ENCODE measurements around the gene NFU1. TPM values are rescaled to one million over a fixed set of nuclear protein-coding genes. Genes with fewer than 3 reads are reported as not detected.

NFU1 gene
- total and polyA plus RNA-seq, 2 experiments from 2014 or later: 38.5 to 74.3 TPM

DNA sequence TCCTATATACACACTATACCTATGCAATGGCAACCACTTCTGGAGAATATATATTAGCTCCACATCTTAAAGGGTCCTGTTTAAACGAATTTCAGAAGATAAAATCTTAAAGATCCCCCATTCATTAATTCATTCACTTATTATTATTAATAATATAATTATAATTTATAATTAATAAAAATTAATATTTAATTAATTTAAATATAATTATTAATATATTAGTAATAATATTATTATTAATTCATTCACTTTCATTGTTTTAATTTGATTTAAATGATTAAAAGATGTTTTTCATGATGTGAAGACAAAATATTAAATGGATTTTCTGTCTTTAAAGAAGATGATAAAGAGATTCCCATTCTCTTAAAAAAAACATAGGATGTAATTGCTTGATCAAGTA is 21.1 kb downstream of the NFU1 start:
- 92 to 97% methylated on average over 1 of the region's 1 CpG for WGBS, 2 experiments (ENCODE audit: low coverage in 1 of 2, low lambda C conversion rate in 2 of 2, missing lambda C conversion rate in 2 of 2)

DNA sequence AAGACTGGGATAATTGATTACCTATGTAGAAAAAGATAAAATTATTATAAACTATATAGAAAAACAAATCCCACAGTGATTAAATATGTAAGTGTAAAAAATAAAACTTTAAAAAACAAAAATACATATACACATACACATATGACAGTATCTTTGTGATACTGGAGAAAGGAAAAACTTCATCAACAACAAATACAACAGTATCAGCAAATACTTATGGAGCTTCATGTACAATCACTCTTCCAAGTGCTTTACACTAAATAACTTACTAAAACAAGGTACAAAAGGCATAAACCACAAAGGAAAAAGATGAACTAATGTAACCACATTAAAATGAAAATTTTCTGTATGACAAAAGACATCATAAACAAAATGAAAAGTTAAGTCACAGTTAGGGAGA is 26.1 kb downstream of the NFU1 start:
- no peak overlapping the region for H3K4me2 ChIP-seq (ENCODE audit: unreplicated experiment)
- H3K9me3 ChIP-seq (ENCODE audit: low read depth): no peaks in the 10 kb centered on the region
- peaks cover 29% of the 10 kb centered on the region for H3K36me3 ChIP-seq (ENCODE audit: low read depth)
- no peak overlapping the region for H3K27ac ChIP-seq
- no peak for DNase-seq
- H3K9ac ChIP-seq: no peak overlapping the region
- 0 out of 2 replicates have a peak, but pooled peaks cover 6% of the 10 kb centered on the region for H3K79me2 ChIP-seq (ENCODE audit: insufficient read depth)
- H3K27me3 ChIP-seq (replicated peaks; ENCODE audit: insufficient read depth): no peaks in the 10 kb centered on the region
- no peaks in the 10 kb centered on the region for H3K4me1 ChIP-seq (ENCODE audit: insufficient read depth)
- H3F3A ChIP-seq (ENCODE audit: insufficient read depth): no peaks in the 10 kb centered on the region
- TF ChIP-seq EZH2phosphoT487 (IDR thresholded peaks at IDR 0.05; ENCODE audit: insufficient read depth, low read depth): no peak
- no peak for TF ChIP-seq EZH2 (IDR thresholded peaks at IDR 0.05; ENCODE audit: insufficient read depth, poor library complexity, severe bottlenecking)
- H2AFZ ChIP-seq: no peak overlapping the region
- no peak overlapping the region for H3K4me3 ChIP-seq
- H3K9me2 ChIP-seq (ENCODE audit: insufficient read depth): no peaks in the 10 kb centered on the region
- in situ Hi-C loops (cut with MboI): no loop called here
- no peaks in the 10 kb centered on the region for H4K20me1 ChIP-seq (ENCODE audit: insufficient read depth)

More for the DNA sequence above, 21.1 kb downstream of the NFU1 start:
- TF ChIP-seq EZH2phosphoT487 (IDR thresholded peaks at IDR 0.05; ENCODE audit: insufficient read depth, low read depth) (no peak), EZH2 (IDR thresholded peaks at IDR 0.05; ENCODE audit: insufficient read depth, poor library complexity, severe bottlenecking) (no peak)
- Histone ChIP-seq H3K9me3 (ENCODE audit: low read depth) (no peaks in the 10 kb centered on the region), H3K4me3 (no peak overlapping the region), H3K27ac (no peak overlapping the region), H3K4me1 (ENCODE audit: insufficient read depth) (no peaks in the 10 kb centered on the region), H2AFZ (no peak overlapping the region), H3F3A (ENCODE audit: insufficient read depth) (no peaks in the 10 kb centered on the region), H3K36me3 (ENCODE audit: low read depth) (peaks cover 30% of the 10 kb centered on the region), H3K9me2 (ENCODE audit: insufficient read depth) (no peaks in the 10 kb centered on the region), H3K4me2 (ENCODE audit: unreplicated experiment) (no peak overlapping the region), H3K79me2 (ENCODE audit: insufficient read depth) (no peaks in the 10 kb centered on the region), H3K27me3 (replicated peaks; ENCODE audit: insufficient read depth) (no peaks in the 10 kb centered on the region), H4K20me1 (ENCODE audit: insufficient read depth) (no peaks in the 10 kb centered on the region), H3K9ac (no peak overlapping the region)
- DNase-seq: no peak
- in situ Hi-C loops (cut with MboI): no loop called here

DNA sequence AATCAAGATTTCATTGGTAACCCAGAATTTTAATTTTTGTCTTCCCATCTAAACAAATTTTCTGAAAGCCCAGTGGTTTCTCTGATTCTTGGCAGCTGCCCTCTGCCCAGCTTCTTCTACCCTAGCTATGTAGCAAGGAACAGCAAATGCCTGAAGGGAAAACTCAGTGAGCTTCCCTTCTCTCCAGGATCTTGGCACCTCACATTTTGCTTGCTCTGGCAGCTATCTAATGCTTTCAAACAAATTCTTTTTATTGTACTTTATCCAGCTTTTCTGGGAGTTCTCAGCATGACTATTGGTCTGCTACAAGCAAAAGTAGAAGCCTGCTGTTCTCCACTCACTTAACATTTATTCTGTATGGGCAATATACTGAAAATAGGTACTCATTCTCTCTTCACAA is 31.9 kb downstream of the NFU1 start:
- in situ Hi-C loops (cut with MboI): no loop called here
- Histone ChIP-seq H3K9me2 (ENCODE audit: insufficient read depth) (no peaks in the 10 kb centered on the region), H3F3A (ENCODE audit: insufficient read depth) (no peaks in the 10 kb centered on the region), H3K27ac (no peak overlapping the region), H3K27me3 (replicated peaks; ENCODE audit: insufficient read depth) (no peaks in the 10 kb centered on the region), H3K79me2 (ENCODE audit: insufficient read depth) (0 out of 2 replicates have a peak, but pooled peaks cover 6% of the 10 kb centered on the region), H3K4me3 (no peak overlapping the region), H3K9me3 (ENCODE audit: low read depth) (no peaks in the 10 kb centered on the region), H2AFZ (no peak overlapping the region), H4K20me1 (ENCODE audit: insufficient read depth) (no peaks in the 10 kb centered on the region), H3K9ac (no peak overlapping the region), H3K4me1 (ENCODE audit: insufficient read depth) (no peaks in the 10 kb centered on the region), H3K4me2 (ENCODE audit: unreplicated experiment) (no peak overlapping the region), H3K36me3 (ENCODE audit: low read depth) (peaks cover 49% of the 10 kb centered on the region)
- TF ChIP-seq EZH2 (IDR thresholded peaks at IDR 0.05; ENCODE audit: insufficient read depth, poor library complexity, severe bottlenecking) (no peak), EZH2phosphoT487 (IDR thresholded peaks at IDR 0.05; ENCODE audit: insufficient read depth, low read depth) (no peak)
- DNase-seq: no peak

DNA sequence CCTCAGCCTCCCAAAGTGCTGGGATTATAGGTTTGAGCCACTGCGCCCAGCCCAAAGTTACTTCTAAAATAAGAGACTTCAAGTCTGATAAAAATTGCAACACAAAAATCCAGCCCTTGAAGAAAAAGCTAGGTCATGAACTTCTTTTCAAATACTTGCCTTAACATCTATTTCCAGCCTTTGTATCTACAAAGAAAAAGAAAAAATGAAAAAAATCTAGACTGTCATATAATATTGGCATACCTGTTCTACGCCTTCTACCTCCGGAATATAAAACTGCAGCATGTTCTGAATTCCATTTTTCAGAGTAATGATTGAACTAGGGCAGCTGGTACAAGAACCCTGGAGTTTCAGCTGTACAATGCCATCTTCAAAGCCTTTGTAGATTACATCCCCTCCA is 37.1 kb downstream of the NFU1 start:
- Histone ChIP-seq H4K20me1 (ENCODE audit: insufficient read depth) (no peaks in the 10 kb centered on the region), H3F3A (ENCODE audit: insufficient read depth) (no peaks in the 10 kb centered on the region), H3K9ac (no peak overlapping the region), H3K27me3 (replicated peaks; ENCODE audit: insufficient read depth) (no peaks in the 10 kb centered on the region), H2AFZ (no peak overlapping the region), H3K27ac (no peak overlapping the region), H3K4me2 (ENCODE audit: unreplicated experiment) (no peak overlapping the region), H3K9me3 (ENCODE audit: low read depth) (no peaks in the 10 kb centered on the region), H3K4me1 (ENCODE audit: insufficient read depth) (no peaks in the 10 kb centered on the region), H3K9me2 (ENCODE audit: insufficient read depth) (no peaks in the 10 kb centered on the region), H3K79me2 (ENCODE audit: insufficient read depth) (no peaks in the 10 kb centered on the region), H3K4me3 (no peak overlapping the region), H3K36me3 (ENCODE audit: low read depth) (peaks cover 42% of the 10 kb centered on the region)
- WGBS, 2 experiments (ENCODE audit: low coverage in 1 of 2, low lambda C conversion rate in 2 of 2, missing lambda C conversion rate in 2 of 2): 96 to 98% methylated on average over 3 of the region's 3 CpGs
- DNase-seq: no peak
- no peak for TF ChIP-seq EZH2 (IDR thresholded peaks at IDR 0.05; ENCODE audit: insufficient read depth, poor library complexity, severe bottlenecking)
- in situ Hi-C loops (cut with MboI): no loop called here

DNA sequence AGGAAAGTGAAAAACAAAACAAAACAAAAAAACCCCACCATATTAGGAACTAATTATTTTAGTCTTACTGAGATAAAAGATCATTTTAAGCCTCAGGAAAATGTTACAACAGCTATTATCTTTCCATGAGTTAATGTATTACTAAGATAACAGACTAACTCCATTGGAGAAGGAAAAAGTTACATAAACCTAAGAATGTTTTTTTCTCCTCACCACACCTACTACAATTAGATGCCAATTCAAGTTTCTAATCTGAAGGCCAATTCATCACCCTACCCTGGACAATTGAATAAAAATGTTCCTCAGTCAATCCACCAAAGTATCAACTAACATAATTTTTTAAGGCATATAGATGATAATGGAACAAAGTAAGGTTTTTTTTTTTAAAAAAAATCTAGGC is 40.0 kb downstream of the NFU1 start:
- H3K79me2 ChIP-seq (ENCODE audit: insufficient read depth): no peaks in the 10 kb centered on the region
- no peak overlapping the region for H3K9ac ChIP-seq
- TF ChIP-seq EZH2phosphoT487 (IDR thresholded peaks at IDR 0.05; ENCODE audit: insufficient read depth, low read depth) (no peak), EZH2 (IDR thresholded peaks at IDR 0.05; ENCODE audit: insufficient read depth, poor library complexity, severe bottlenecking) (no peak)
- H3K9me2 ChIP-seq (ENCODE audit: insufficient read depth): no peaks in the 10 kb centered on the region
- H3K4me1 ChIP-seq (ENCODE audit: insufficient read depth): no peaks in the 10 kb centered on the region
- no peak overlapping the region for H3K4me2 ChIP-seq (ENCODE audit: unreplicated experiment)
- H3K36me3 ChIP-seq (ENCODE audit: low read depth): peaks cover 34% of the 10 kb centered on the region
- no peaks in the 10 kb centered on the region for H3F3A ChIP-seq (ENCODE audit: insufficient read depth)
- DNase-seq: no peak
- H3K9me3 ChIP-seq (ENCODE audit: low read depth): no peaks in the 10 kb centered on the region
- H2AFZ ChIP-seq: no peak overlapping the region
- in situ Hi-C loops (cut with MboI): no loop called here
- H3K27ac ChIP-seq: no peak overlapping the region
- H3K27me3 ChIP-seq (replicated peaks; ENCODE audit: insufficient read depth): no peaks in the 10 kb centered on the region
- no peak overlapping the region for H3K4me3 ChIP-seq
- H4K20me1 ChIP-seq (ENCODE audit: insufficient read depth): no peaks in the 10 kb centered on the region

Measured in GM23248 (cell line).